Activated gamma-delta T cell treated with anti-CD3 and anti-CD28 coated beads, Interleukin-2, amount 50 U/mL, for 16 hours (primary cell): ENCODE data around the gene SSNA1.

Experiments used
- DNase-seq: peaks from one replicate; pipeline ENCODE4 v3.0.0-alpha.2; 2020; ENCODE audit warnings: low read depth

Gene SSNA1

GRCh38 chr9:137184881-137185660 is 3.4 kb upstream of the SSNA1 start:
- DNase-seq, result no peak

- DNase-seq, result no peak
Observed at GRCh38 chr9:137185921-137186320, 2.6 kb upstream of the SSNA1 start.

DNA sequence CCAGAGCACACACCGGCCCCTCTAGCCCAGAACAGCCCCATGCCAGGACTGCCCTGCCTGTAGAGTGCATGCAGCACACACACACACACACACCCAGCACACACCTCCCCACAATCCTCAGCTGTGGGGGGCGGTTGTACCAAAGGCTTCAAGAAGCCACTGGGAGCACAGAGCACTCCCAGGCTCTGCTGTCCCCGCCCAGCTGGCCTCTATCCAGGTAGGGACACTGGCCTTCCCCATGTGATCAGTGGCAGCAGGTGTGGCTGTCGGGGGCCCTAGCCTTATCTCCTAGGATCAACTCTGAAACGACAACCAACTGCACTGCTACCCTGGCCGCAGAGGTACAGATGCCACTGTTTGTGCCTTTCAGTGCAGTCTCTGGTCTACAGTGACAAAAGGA is 2.1 kb upstream of the SSNA1 start:
- DNase-seq, result no peak

- no peak for DNase-seq
Observed at GRCh38 chr9:137187386-137187785, 1.1 kb upstream of the SSNA1 start.

DNA sequence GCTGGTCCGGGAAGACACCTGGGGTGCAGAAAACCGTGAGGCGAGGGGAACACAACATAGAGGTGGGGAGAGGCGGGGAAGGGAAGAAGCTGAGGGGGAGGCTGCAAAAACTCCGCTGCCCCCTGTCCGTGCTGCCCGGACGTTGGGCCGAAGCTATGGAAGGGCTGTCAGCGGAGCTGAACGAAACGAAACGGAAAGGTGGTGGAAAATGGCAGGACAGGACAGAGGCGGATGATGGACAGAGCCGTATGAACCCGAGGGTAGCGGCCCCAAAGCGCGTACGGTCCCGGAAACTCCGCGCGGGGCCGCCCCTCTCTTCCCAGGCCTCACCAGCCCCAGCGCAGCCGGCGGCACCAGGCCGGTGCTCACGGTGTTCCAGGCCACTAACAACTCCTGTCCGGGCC is 388 bp upstream of the SSNA1 start:
- no peak for DNase-seq

DNA sequence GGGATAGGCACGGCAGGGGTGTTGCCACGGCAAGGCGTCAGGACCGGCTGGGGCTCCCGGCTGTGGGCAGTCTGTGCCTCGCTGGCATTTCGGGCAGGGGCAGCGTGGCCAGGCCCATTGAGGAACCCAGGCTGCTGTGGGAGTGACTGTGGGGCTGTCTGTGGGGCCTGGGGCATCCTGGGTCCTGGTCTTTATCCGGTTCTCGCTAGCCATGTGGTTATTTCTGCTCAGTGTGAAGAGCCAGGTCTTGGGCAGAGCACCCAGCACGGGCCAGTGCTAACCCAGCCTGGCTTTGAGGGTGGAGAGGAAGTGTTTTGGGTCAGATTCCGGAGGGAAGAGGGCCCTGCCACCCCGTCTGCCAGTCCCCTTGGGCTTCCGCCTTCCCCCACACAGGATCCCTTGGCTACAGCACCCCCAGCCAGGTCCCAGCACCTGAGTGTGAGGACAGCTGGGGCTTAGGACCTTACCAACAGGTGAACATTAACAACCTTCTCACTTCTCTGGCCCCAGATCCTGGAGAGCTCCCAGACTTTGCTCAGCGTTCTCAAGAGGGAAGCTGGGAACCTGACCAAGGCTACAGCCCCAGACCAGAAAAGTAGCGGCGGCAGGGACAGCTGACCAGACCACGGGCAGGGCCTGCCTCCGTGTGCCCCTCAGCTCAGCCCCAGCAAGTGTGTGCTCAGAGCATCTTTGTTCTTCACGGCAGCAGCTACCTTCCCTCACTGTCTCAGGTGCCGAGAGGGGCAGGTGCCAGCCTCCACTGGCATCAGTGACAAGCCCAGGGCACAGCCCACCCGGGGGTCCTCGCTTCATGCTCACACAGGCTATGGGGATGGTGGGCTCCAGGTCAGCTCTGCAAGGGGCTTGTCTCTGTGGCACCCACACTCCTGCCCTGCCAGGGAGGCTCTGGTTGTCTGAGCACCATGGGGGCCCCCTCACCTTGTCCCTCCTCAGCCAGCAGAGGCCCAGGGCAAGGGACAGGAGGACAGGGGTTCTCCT is 1.1 kb downstream of the SSNA1 start:
- DNase-seq, result no peak

GRCh38 chr9:137190315-137190856 is 1.9 kb downstream of the SSNA1 start:
- no peak for DNase-seq

GRCh38 chr9:137191245-137191644 is 2.8 kb downstream of the SSNA1 start:
- DNase-seq, result no peak

DNA sequence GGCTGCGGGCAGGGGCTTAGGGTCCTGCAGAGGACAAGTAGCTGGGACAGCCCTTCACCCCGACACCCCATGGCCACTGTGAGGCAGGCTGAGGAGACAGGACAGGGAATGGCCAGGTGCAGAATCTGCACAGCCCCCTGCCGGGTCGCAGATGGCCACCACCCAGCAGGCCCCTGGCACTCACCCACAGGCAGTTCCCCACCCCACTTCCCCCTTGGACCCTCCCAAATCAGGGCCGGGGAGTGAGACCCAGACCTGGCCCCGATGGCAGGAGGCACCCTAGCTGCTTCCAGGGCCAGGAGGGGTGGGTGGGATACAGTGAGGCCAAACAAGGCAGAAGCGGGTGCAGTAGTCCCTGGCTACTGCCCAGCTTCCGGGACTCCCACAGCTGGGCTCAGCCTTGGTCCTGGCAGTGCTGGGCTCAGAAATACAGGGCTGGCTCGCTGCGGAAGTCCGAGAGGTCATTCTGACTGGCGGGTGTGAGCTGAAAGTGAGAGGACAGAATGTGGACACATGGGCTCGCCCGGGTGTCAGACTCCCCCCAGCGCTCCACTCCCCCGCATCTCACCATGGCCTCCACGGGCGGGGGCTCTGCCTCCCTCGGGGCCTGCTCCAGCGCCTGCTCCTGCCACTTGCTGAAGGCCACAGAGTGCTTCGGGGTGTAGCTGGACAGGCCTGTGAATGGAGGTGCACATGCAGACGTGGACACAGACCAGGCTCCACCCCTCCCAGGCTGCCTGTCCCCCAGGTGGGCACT is 3.4 kb downstream of the SSNA1 start:
- no peak for DNase-seq

- DNase-seq, result no peak
Observed at GRCh38 chr9:137192448-137192780, 3.9 kb downstream of the SSNA1 start.

GRCh38 chr9:137192859-137193258 is 4.4 kb downstream of the SSNA1 start:
- DNase-seq, result no peak

DNA sequence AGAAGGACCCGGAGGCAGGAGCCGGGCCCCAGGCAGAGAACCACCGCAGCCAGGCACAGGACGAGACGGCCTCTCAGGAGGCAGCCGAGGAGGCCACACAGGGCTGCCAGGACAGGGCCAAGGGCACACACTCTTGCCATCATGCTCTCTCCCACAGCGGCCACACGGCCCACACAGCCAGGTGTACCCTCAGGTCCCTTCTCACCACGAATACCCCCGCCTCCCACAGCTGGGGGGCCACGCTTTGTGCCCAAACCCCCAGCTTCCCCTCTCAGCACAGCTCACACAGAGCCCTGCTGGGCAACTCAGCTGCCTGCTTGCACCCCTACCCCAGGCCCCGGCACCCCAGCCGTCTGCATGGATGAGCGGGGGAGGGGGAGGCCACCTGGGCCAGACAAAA is 5.3 kb downstream of the SSNA1 start:
- DNase-seq, result no peak

GRCh38 chr9:137194388-137194787 is 5.9 kb downstream of the SSNA1 start:
- no peak for DNase-seq

GRCh38 chr9:137194909-137195308 is 6.4 kb downstream of the SSNA1 start:
- DNase-seq, result no peak

DNA sequence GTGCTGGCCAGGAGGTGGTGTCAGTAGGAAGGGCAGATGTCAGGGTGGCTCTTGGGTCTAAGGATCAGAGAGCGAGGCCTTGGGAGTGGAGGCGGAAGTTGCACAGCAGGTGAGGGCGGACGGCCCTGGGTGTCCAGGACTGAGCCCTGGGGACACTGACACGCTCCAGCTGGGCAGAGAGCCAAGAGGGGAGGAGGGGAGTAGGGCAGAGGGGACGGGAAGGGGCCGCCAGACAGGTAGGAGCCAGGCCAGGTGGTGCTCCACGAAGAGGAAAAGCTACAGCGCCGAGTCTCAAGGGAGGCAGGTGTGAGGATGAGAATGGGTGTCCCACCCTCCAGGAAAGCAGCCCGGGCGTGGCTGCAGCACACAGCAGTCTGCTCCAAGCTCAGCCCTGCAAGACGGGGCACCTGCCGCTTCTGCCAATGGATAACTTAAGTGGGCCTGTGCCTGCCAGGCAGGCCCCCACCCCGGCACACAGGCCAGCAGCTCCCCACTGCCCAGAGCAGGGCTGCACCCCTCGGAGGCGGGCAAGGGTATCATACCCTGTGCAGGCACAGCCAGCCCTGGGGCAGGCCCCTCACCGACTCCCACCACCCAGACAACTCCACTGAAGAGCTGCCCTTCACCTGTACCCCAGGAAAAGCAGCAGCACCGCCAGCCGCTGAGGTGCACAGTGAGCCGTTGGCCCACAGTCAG is 7.2 kb downstream of the SSNA1 start:
- no peak for DNase-seq

DNA sequence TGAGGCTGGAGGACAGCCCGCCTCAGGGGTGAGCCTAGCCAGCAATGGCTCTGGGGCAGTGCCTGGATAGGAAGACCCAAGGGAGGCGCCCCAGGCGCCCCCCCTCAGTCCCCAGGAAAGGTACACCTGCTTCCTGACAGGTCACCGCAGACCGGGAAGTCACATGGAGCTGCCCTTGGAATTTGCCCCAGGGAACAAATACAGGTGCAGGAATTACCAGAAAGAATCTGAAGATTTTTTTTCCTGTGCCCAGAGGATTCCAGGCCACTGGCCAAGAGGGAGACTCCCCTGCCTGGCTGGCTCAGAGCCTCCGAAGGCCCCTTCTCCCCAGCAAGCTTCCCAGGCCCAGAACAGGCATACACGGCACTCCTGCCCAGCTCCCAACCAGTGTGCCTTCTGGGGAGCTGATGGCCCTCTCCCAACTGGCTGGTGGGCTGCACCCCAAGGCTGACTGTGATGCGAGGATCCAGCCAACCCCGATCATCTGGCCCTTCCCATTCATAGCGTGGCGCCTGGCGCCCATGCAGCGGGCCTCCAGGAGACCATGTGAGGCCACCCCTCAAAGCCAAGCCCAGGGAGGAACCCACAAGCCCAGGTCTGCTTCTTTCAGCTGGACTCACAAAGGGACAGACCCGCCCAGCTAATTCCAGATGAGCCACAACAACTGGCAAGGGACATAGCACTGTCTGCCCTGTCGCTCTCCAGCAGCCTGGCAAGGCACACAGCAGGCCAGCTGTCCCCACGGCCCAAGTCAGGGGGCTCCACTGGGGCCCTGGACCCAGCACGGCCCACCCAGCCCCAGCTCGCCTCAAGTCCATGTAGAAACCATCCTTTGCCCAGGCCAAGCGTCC is 9.8 kb downstream of the SSNA1 start:
- no peak for DNase-seq

DNA sequence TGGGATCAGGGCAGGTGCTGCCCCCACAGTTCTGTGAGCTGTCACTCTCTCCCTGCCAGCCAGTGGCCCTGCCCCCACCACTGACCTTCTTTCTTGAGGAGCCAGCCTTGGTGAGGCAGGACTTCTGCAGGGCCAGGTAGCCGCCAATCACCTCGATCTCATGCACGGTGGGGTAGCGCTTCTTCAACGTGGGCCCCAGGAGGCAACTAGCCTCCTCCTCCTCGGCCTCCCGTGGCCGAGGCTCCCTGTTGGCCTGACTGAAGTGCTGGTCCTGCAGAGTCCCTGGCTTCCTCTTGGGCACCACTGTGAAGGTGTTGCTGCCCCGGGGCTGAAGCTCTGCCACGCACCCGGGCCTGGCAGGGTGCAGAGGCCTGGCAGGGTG is 10.4 kb downstream of the SSNA1 start:
- no peak for DNase-seq

GRCh38 chr9:137199411-137200121 is 11.1 kb downstream of the SSNA1 start:
- no peak for DNase-seq

DNA sequence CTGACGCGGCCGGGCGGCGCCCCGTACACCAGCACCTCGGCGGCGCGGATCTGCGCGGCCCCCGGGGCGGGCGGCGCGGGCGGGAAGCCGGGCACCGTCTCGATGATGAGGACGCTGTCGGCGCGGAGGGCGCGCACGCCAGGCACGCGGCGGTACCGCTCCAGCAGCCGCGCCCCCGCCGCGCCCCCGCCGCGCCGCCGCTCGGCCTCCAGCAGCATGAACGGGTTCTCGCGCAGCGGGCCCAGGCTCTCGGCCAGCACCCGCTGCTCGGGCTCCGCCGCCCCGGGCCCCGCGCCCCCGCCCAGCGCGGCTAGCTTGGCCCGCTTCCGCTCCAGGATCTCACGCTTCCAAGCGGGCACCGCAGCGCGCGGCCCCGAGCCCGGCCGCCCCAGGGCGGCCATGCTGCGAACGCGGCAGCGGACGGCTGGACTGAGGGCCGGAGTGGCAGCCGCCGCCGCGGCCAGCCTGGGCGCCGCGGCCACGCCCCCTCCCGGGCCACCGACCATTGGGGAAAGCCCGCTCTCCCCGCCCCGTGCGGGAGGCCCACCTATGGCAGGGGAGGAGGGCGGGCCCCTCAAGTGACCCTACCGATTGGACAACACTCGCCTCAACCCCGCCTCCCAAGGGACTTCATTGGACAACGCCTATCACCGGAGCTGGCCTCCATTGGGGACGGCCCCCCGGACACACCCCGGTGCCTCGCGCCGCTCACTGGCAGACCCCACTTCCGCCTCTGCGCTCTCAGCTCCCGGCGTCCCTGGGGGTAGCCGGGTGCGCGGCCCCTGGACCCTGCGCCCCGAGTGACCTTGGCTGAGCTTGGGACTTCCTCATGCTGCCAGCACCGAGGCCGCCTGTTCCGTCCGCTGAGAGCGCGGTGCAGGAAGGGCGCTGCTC is 12.1 kb downstream of the SSNA1 start, which contains the start of gene TPRN:
TSS of gene TPRN (minus strand) at position 431 of the 894 bp plus-strand sequence. CDS start at position 401, 30 bp downstream.
- DNase-seq, result peak; percentile 99
